Amniotic stem cell (primary cell): ENCODE results near the gene ASXL2.
"Not testable (repeated sequence)": the region's sequence is repeated elsewhere in the genome, so short reads cannot be mapped to it uniquely, and the experiment has no call there.

Experiments
- DNase-seq: peaks from one replicate; lab custom pipeline; 2025; lab: John Stamatoyannopoulos, UW

Gene ASXL2

GRCh38 chr2:25878361-25879132, at the start of gene ASXL2:
Gene ASXL2 (minus strand): TSS chr2:25878487. CDS start chr2:25878222, 265 bp downstream.
- DNase-seq: peak; percentile 96

DNA sequence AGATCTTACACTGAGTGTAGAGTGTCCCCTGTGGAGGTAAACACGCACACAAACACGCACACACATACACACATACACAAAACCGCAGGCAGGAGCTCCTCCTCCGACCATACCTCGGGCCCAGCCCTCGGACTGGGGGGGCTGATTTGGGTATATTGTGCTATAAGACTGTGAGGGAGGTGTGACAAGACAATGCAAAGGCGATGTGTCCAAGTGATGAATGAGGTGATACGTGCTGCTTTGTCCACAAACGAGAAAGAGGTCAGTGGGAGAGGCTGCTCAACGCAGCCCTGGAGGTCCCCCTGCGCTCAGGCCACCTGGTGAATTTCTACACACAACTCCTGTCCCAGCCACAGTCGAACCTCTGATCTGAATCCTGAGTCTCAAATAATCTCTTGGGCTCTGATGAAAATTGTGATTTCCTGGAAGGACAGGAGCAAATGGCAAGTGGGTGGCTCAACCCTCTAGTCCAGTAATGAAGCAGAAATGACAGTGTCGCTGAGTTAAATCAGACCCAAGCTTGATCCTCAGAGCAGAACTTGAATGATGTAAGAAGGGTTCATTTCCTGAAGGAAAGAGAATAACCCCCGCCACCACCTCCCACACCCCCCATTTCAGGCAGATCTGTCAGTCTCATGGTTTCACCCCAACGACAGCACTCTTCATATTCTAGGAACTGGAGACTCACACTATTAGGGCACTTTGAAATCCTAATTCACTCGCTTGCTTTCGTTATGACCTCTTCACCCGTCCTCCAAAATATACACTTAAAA, 48.9 kb upstream of the ASXL2 start:
- no peak for DNase-seq

- DNase-seq: no peak
Observed at GRCh38 chr2:25922501-25922900, 44.2 kb upstream of the ASXL2 start.

- no peak for DNase-seq
Observed at GRCh38 chr2:25920786-25921415, 42.6 kb upstream of the ASXL2 start.

GRCh38 chr2:25920336-25920735, 42.0 kb upstream of the ASXL2 start:
- no peak for DNase-seq

DNA sequence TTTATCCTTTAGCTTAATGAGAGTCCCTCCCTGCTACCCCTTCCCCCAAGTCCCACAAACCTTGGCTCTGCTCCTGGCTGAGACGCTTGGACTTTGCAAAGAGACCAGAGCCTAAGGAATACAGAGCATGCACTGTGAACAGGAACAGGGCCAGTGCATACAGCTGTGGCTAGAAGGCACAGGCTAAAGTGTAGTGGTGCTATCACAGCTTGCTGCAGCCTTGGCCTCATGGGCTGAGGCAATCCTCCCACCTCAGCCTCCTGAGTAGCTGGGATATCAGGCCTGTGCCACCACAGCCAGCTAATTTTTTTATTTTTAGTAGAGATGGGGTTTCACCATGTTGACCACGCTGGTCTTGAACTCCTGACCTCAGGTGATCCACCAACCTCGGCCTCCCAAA, 39.5 kb upstream of the ASXL2 start:
- no peak for DNase-seq

- not testable (repeated sequence) for DNase-seq
Observed at GRCh38 chr2:25917411-25917810, 39.1 kb upstream of the ASXL2 start.

DNA sequence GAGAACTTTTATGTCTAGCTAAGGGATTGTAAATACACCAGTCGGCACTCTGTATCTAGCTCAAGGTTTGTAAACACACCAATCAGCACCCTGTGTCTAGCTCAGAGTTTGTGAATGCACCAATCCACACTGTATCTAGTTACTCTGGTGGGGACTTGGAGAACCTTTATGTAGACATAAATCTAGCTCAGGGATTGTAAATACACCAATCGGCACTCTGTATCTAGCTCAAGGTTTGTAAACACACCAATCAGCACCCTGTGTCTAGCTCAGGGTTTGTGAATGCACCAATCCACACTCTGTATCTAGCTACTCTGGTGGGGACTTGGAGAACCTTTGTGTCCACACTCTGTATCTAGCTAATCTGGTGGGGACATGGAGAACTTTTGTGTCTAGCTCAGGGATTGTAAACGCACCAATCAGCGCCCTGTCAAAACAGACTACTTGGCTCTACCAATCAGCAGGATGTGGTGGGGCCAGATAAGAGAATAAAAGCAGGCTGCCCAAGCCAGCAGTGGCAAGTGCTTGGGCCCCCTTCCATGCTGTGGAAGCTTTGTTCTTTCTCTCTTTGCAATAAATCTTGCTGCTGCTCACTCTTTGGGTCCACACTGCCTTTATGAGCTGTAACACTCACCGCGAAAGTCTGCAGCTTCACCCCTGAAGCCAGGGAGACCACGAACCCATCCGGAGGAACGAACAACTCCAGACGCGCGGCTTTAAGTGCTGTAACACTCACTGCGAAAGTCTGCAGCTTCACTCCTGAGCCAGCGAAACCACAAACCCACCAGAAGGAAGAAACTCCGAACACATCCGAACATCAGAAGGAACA, 37.9 kb upstream of the ASXL2 start:
- not testable (repeated sequence) for DNase-seq

- not testable (repeated sequence) for DNase-seq
Observed at GRCh38 chr2:25915411-25915810, 37.1 kb upstream of the ASXL2 start.

DNA sequence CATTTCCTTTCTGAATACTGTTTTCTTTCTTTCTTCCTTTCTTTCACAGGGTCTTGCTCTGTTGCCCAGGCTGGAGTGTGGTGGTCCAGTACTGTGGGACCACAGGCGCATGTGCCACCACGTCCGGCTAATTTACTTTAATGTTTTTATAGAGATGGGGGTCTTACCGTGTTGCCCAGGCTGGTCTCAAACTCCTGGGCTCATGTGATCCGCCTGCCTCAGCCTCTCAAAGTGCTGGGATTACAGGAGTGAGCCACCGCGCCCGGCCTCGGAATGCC, 35.3 kb upstream of the ASXL2 start:
- not testable (repeated sequence) for DNase-seq

GRCh38 chr2:25912851-25913695, 34.8 kb upstream of the ASXL2 start:
- no peak for DNase-seq

GRCh38 chr2:25909574-25909973, 31.3 kb upstream of the ASXL2 start:
- not testable (repeated sequence) for DNase-seq

DNA sequence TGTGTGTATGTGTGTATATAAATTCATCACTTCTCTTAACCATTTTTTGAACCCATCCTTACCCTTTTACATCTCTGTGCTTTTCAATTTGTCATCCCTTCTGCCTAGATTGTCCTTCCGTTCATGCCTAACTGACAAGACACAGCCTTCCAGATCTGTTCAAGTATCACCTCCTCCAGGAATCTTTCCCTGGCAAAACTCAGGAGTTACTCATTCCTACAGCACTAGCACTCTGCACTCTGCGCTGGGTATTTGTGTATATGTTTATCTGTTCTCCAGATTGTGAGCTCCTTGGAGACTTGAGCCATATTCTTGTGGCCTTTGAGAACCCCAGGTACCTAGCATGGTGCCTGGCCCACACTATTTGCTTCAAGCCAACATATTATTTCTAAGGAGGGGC, 26.8 kb upstream of the ASXL2 start:
- no peak for DNase-seq

- no peak for DNase-seq
Observed at GRCh38 chr2:25903216-25903776, 25.0 kb upstream of the ASXL2 start.

GRCh38 chr2:25899404-25899970, 21.2 kb upstream of the ASXL2 start:
- no peak for DNase-seq

DNA sequence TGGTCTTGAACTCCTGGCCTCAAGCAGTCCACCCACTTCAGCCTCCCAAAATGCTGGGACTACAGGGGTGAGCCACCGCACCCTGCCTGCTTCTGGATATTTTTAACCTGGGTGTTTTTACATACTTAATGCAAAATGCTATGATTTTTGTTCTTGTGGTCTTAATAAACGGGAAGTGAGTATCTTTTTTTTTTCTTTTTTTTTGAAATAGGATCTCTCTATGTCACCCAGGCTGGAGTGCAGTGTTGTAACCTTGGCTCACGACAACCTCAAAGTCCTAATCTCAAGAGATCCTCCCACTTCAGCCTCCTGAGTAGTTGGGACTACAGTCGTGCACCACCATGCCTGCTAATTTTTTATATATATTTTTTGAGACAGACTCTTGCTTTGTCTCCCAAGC, 19.2 kb upstream of the ASXL2 start:
- DNase-seq: no peak

GRCh38 chr2:25896308-25896707, 18.0 kb upstream of the ASXL2 start:
- not testable (repeated sequence) for DNase-seq

DNA sequence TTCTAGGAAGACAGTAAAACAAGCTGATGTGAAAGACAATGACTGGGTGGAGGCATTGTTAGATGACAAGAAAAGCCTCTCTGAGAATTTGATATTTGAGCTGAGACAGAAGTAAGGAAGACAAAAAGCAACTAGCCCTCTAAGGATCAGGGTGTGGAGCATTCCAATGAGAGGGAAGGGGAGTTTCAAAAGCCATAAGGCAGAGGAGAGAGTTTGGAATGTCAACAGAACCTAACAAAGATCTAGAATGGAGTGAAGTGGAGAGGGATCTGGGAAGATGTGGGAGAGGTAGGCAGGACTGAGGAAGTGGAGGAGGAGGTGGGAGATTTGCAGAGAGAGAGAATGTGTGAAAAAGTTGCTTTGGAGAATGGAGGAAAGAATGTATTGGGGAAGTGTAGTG, 17.3 kb upstream of the ASXL2 start:
- no peak for DNase-seq

GRCh38 chr2:25895018-25895417, 16.7 kb upstream of the ASXL2 start:
- no peak for DNase-seq

DNA sequence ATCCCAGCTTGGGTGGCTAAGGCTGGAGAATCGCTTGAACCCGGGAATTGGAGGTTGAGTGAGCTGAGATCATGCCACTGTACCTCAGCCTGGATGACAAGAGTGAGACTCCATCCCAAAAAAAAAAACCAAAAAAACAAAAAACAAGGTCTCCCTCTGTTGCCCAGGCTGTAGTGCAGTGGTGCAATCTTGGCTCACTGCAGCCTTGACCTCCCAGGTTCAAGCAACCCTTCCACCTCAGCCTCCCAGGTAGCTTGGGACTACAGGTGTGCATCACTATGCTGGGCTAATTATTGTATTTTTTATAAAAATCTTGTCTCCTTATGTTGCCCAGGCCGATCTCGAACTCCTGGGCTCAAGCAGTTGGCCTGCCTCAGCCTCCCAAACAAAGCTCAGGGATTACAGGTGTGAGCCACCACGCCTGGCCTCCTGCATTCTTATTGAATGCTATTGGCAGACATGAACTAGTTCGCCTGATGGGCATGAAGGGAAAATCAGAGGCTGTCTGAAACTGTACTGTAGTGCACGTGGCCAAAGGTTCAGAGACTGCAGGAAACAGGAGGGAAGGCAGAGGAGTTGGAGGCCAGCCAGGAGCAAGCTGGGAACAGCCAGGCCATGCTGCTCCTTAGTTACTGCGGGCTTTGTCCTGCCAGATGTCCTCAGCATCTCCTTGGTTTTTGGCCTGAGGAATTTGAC, 16.0 kb upstream of the ASXL2 start:
- DNase-seq: no peak
